IMR-90 (cell line): Measurements from ENCODE around the gene RNF180. TPM values are rescaled to one million over a fixed set of nuclear protein-coding genes. Genes with fewer than 3 reads are reported as not detected.

ENCODE experiments used
- ATAC-seq: fragments of 200-7000 bp; cut with Tn5 transposase; 2 replicates; pipeline ENCODE4 v1.9.1; 2020; ENCODE audit warnings: low read depth, mild to moderate bottlenecking, moderate library complexity
- BruUV-seq: library from RNA; stranded (reverse); fragments of 400-500 nt; replicated peaks from 2 replicates; lab custom pipeline; 2021; lab: Mats Ljungman, UMichigan
- CTCF ChIA-PET: fragments of 300-600 bp; formaldehyde crosslinking; extraction: SDS; loops from one replicate; lab custom pipeline; 2021; ENCODE audit warnings: antibody characterized with exemption; lab: Yijun Ruan, JAX
- POLR2A ChIA-PET: fragments of 300-600 bp; sonication (Branson Sonifier 250); formaldehyde crosslinking; loops from one replicate; lab custom pipeline; 2022; ENCODE audit warnings: antibody characterized with exemption; ENCODE audit not compliant: unreplicated experiment; lab: Charles Lee
- DNase-seq: peaks from one replicate; pipeline ENCODE4 v3.0.0; 2013
- H2AFZ ChIP-seq: replicated peaks from 2 replicates; pipeline ENCODE3; 2013; ENCODE audit warnings: low read length, mild to moderate bottlenecking; ENCODE audit not compliant: poor library complexity
- H2AK5ac ChIP-seq: 2 replicates; pipeline ENCODE4 v1.6.1; 2013; ENCODE audit warnings: low read depth, low read length, inconsistent platforms
- H2AK9ac ChIP-seq: replicated peaks from 2 replicates; pipeline ENCODE3; 2013; ENCODE audit warnings: mild to moderate bottlenecking, low read depth, low read length, moderate library complexity; ENCODE audit not compliant: poor library complexity
- H2BK120ac ChIP-seq: 2 replicates; pipeline ENCODE4 v1.6.1; 2013; ENCODE audit warnings: low read depth, low read length, inconsistent platforms
- H2BK15ac ChIP-seq: 3 replicates; pipeline ENCODE4 v1.6.1; 2013; ENCODE audit warnings: low read depth, low read length, inconsistent platforms
- H2BK20ac ChIP-seq: 2 replicates; pipeline ENCODE4 v1.6.1; 2013; ENCODE audit warnings: low read depth, mild to moderate bottlenecking, inconsistent platforms, low read length, moderate library complexity
- H2BK5ac ChIP-seq: 2 replicates; pipeline ENCODE4 v1.6.1; 2013; ENCODE audit warnings: mild to moderate bottlenecking, low read depth, low read length, inconsistent platforms; ENCODE audit not compliant: poor library complexity, severe bottlenecking
- H3K14ac ChIP-seq: replicated peaks from 2 replicates; pipeline ENCODE4 v1.6.1; 2013; ENCODE audit warnings: low read depth, low read length, inconsistent platforms
- H3K18ac ChIP-seq: 2 replicates; pipeline ENCODE4 v1.6.1; 2013; ENCODE audit warnings: low read depth, low read length, control low read depth
- H3K23ac ChIP-seq: 2 replicates; pipeline ENCODE4 v1.6.1; 2013; ENCODE audit warnings: low read depth, low read length, inconsistent platforms
- H3K27ac ChIP-seq: 2 replicates; pipeline ENCODE4 v1.5.1; 2013; ENCODE audit warnings: mild to moderate bottlenecking, control low read depth, low read length; ENCODE audit not compliant: insufficient read depth
- H3K27me3 ChIP-seq: 2 replicates; pipeline ENCODE4 v1.6.1; 2013; ENCODE audit warnings: low read length; ENCODE audit not compliant: control insufficient read depth, insufficient read depth
- H3K36me3 ChIP-seq: 2 replicates; pipeline ENCODE4 v1.6.1; 2013; ENCODE audit warnings: low read length, mixed read lengths; ENCODE audit not compliant: control insufficient read depth, insufficient read depth
- H3K4ac ChIP-seq: 2 replicates; pipeline ENCODE4 v1.6.1; 2013; ENCODE audit warnings: low read depth, low read length, inconsistent platforms
- H3K4me1 ChIP-seq: 2 replicates; pipeline ENCODE4 v1.6.1; 2013; ENCODE audit warnings: low read length, mixed read lengths; ENCODE audit not compliant: control insufficient read depth, insufficient read depth
- H3K4me2 ChIP-seq: 2 replicates; pipeline ENCODE4 v1.6.1; 2013; ENCODE audit warnings: low read depth, mild to moderate bottlenecking, control low read depth, low read length, moderate library complexity
- H3K4me3 ChIP-seq: 2 replicates; pipeline ENCODE4 v1.5.1; 2013; ENCODE audit warnings: low read depth, mild to moderate bottlenecking, control low read depth, low read length, moderate library complexity; ENCODE audit not compliant: insufficient read depth
- H3K56ac ChIP-seq: 2 replicates; pipeline ENCODE4 v1.6.1; 2013; ENCODE audit warnings: low read length, inconsistent platforms; ENCODE audit not compliant: insufficient read depth; ENCODE audit errors: extremely low read depth
- H3K79me1 ChIP-seq, 2 experiments: 2 replicates each; pipeline ENCODE4 v1.6.1; 2013; ENCODE audit warnings: low read length in 2 of 2, inconsistent platforms in 1 of 2, low read depth in 1 of 2
- H3K9ac ChIP-seq: 2 replicates; pipeline ENCODE4 v1.6.1; 2013; ENCODE audit warnings: low read depth, low read length, control low read depth
- H3K9me1 ChIP-seq: 2 replicates; pipeline ENCODE4 v1.6.1; 2013; ENCODE audit warnings: low read length, inconsistent platforms; ENCODE audit not compliant: insufficient read depth
- H3K9me3 ChIP-seq: 2 replicates; pipeline ENCODE4 v1.6.1; 2013; ENCODE audit warnings: low read length; ENCODE audit not compliant: control insufficient read depth, insufficient read depth
- H4K20me1 ChIP-seq: 2 replicates; pipeline ENCODE4 v1.6.1; 2013; ENCODE audit warnings: low read length, inconsistent platforms; ENCODE audit not compliant: insufficient read depth
- H4K5ac ChIP-seq: 2 replicates; pipeline ENCODE4 v1.6.1; 2013; ENCODE audit warnings: mild to moderate bottlenecking, low read depth, low read length, control low read depth
- H4K8ac ChIP-seq, 2 experiments: 2 replicates each; pipeline ENCODE4 v1.6.1; 2013; ENCODE audit warnings: low read depth in 2 of 2, low read length in 2 of 2, control low read depth in 1 of 2, inconsistent platforms in 1 of 2
- H4K91ac ChIP-seq: 2 replicates; pipeline ENCODE4 v1.6.1; 2013; ENCODE audit warnings: low read depth, low read length, inconsistent platforms; ENCODE audit not compliant: insufficient read depth
- BHLHE40 ChIP-seq: fragments of 150-350 bp; IDR thresholded peaks from 2 replicates; pipeline ENCODE4 v1.6.1; 2016; ENCODE audit warnings: mild to moderate bottlenecking, low read depth, low read length
- CEBPB ChIP-seq: IDR thresholded peaks from 2 replicates; pipeline ENCODE4 v1.6.1; 2012; ENCODE audit warnings: low read depth, low read length, improper control_type of control experiment
- CHD1 ChIP-seq: IDR thresholded peaks from 2 replicates; pipeline ENCODE4 v1.6.1; 2012; ENCODE audit warnings: low read depth, low read length, improper control_type of control experiment
- CTCF ChIP-seq: conservative IDR thresholded peaks from 2 replicates; pipeline ENCODE4 v1.5.1; 2012; ENCODE audit warnings: mild to moderate bottlenecking, low read depth, low read length, improper control_type of control experiment
- ELK1 ChIP-seq: fragments of 150-350 bp; IDR thresholded peaks from 2 replicates; pipeline ENCODE4 v1.6.1; 2016; ENCODE audit warnings: low read depth, mild to moderate bottlenecking, low read length, moderate library complexity, borderline replicate concordance
- FOS ChIP-seq: fragments of 150-350 bp; IDR thresholded peaks from 2 replicates; pipeline ENCODE4 v1.6.1; 2016; ENCODE audit warnings: low read depth, low read length
- MAFK ChIP-seq: IDR thresholded peaks from 2 replicates; pipeline ENCODE4 v1.6.1; 2012; ENCODE audit warnings: low read depth, low read length, improper control_type of control experiment
- MAZ ChIP-seq: IDR thresholded peaks from 2 replicates; pipeline ENCODE4 v1.6.1; 2012; ENCODE audit warnings: low read depth, mild to moderate bottlenecking, low read length, improper control_type of control experiment, moderate library complexity, borderline replicate concordance
- MXI1 ChIP-seq: IDR thresholded peaks from 2 replicates; pipeline ENCODE4 v1.6.1; 2012; ENCODE audit warnings: low read depth, mild to moderate bottlenecking, low read length, moderate library complexity, borderline replicate concordance
- NFE2L2 ChIP-seq: fragments of 150-350 bp; IDR thresholded peaks from 2 replicates; pipeline ENCODE4 v1.6.1; 2016; ENCODE audit warnings: low read depth, mild to moderate bottlenecking, low read length
- POLR2A ChIP-seq: IDR thresholded peaks from 2 replicates; pipeline ENCODE4 v1.6.1; 2012; ENCODE audit warnings: mild to moderate bottlenecking, low read depth, low read length
- RAD21 ChIP-seq: IDR thresholded peaks from 2 replicates; pipeline ENCODE4 v1.6.1; 2012; ENCODE audit warnings: low read length, improper control_type of control experiment
- RCOR1 ChIP-seq: IDR thresholded peaks from 2 replicates; pipeline ENCODE4 v1.6.1; 2012; ENCODE audit warnings: mild to moderate bottlenecking, low read length, improper control_type of control experiment; ENCODE audit not compliant: insufficient replicate concordance
- RFX5 ChIP-seq: IDR thresholded peaks from 2 replicates; pipeline ENCODE4 v1.8.0; 2012; ENCODE audit warnings: low read depth, mild to moderate bottlenecking, low read length, moderate library complexity
- SMC3 ChIP-seq: fragments of 150-350 bp; IDR thresholded peaks from 2 replicates; pipeline ENCODE4 v1.6.1; 2016; ENCODE audit warnings: low read depth, mild to moderate bottlenecking, antibody characterized with exemption, low read length, moderate library complexity
- USF2 ChIP-seq: fragments of 150-350 bp; IDR thresholded peaks from 2 replicates; pipeline ENCODE4 v1.6.1; 2017; ENCODE audit warnings: mild to moderate bottlenecking, antibody characterized with exemption, low read length, low read depth
- dilution Hi-C: fragments of 300-500 bp; cut with HindIII; formaldehyde crosslinking; loops from one replicate; pipeline ENCODE4 v1.14.3; 2018; ENCODE audit warnings: low sequenced_read_pairs; ENCODE audit not compliant: unreplicated experiment
- in situ Hi-C: fragments of 300-500 bp; cut with MboI; formaldehyde crosslinking; loops from 3 replicates; pipeline ENCODE4 v1.14.3; 2019; ENCODE audit warnings: low sequenced_read_pairs, inconsistent platforms, mixed read lengths
- intact Hi-C: fragments of 100-400 bp; cut with micrococcal nuclease; formaldehyde crosslinking; loops from 2 replicates; pipeline ENCODE4 v1.10.0; 2022
- polyA plus RNA-seq, 3 experiments: library from polyadenylated mRNA; depleted of rRNA; stranded (reverse); fragments of >200 nt; gene quantifications; 2 replicates each; pipeline ENCODE4 v1.2.3, GENCODE V29; 2012; ENCODE audit warnings: low replicate concordance in 1 of 3
- total RNA-seq: library from RNA; depleted of rRNA; stranded (reverse); fragments of >200 nt; gene quantifications from 2 replicates; pipeline ENCODE4 v1.2.3, GENCODE V29; 2012

The RNF180 gene
- total and polyA plus RNA-seq, 2 of the 4 experiments (the other 2 are of a cell fraction), result 0.02 to 0.36 TPM

GRCh38 chr5:64149268-64149667, 16.4 kb upstream of the RNF180 start:
- H2BK20ac ChIP-seq, result no peak overlapping the region
- no peak overlapping the region for H3K27ac ChIP-seq
- no peaks in the 10 kb centered on the region for H3K9me1 ChIP-seq
- in situ Hi-C loops, result no loop called here
- dilution Hi-C loops, result no loop called here
- ATAC-seq (no peak), DNase-seq (no peak)
- H2AK9ac ChIP-seq, result no peak overlapping the region
- H3K4me1 ChIP-seq, result no peaks in the 10 kb centered on the region
- no peaks in the 10 kb centered on the region for H3K36me3 ChIP-seq
- H3K56ac ChIP-seq, result no peak overlapping the region
- no peak overlapping the region for H4K91ac ChIP-seq
- H3K9ac ChIP-seq, result no peak overlapping the region
- ChIA-PET POLR2A (no interaction called here), CTCF (no interaction called here)
- 0 out of 2 replicates have a peak, but pooled peaks cover 2% of the 10 kb centered on the region for H3K9me3 ChIP-seq
- no peak overlapping the region for H2AK5ac ChIP-seq
- no peak overlapping the region for H3K4me2 ChIP-seq
- H3K27me3 ChIP-seq, result no peaks in the 10 kb centered on the region
- no peak overlapping the region for H3K4ac ChIP-seq
- H3K18ac ChIP-seq, result no peak overlapping the region
- no peak overlapping the region for H2BK5ac ChIP-seq
- no peaks in the 10 kb centered on the region for H3K79me1 ChIP-seq
- intact Hi-C loops, result loop anchor here (5.0 kb wide), 1 partner anchor 58 kb away; no protein-coding TSS in a partner anchor
- no peak overlapping the region for H3K23ac ChIP-seq
- no peak overlapping the region for H4K8ac ChIP-seq
- H3K4me3 ChIP-seq, result no peak overlapping the region
- H4K5ac ChIP-seq, result no peak overlapping the region
- no peak overlapping the region for H2BK120ac ChIP-seq
- no peak for TF ChIP-seq CTCF
- no peak for TF ChIP-seq MAZ
- no peak for TF ChIP-seq RFX5
- TF ChIP-seq CEBPB, result no peak
- no peak for TF ChIP-seq USF2
- no peak for TF ChIP-seq FOS
- no peak for TF ChIP-seq POLR2A
- no peak for TF ChIP-seq ELK1
- TF ChIP-seq RAD21, result no peak
- TF ChIP-seq NFE2L2, result no peak
- no peak for TF ChIP-seq RCOR1
- TF ChIP-seq BHLHE40, result no peak
- TF ChIP-seq MXI1, result no peak
- no peak for TF ChIP-seq CHD1
- no peak for TF ChIP-seq SMC3
- no peak for TF ChIP-seq MAFK
- no peak overlapping the region for H2AFZ ChIP-seq
- H4K20me1 ChIP-seq, result no peaks in the 10 kb centered on the region
- no peak overlapping the region for H3K14ac ChIP-seq
- no TSS peak for BruUV-seq
- H2BK15ac ChIP-seq, result no peak overlapping the region
